CD4-positive, alpha-beta T cell treated with Interleukin-10 for 1 hour (primary cell): Measurements from ENCODE around the gene FBXO36.
"Not testable (repeated sequence)": the region's sequence is repeated elsewhere in the genome, so short reads cannot be mapped to it uniquely, and the experiment has no call there.

Experiments
- DNase-seq: peaks from one replicate; pipeline ENCODE4 v3.0.0-alpha.2; 2020

The FBXO36 gene, protein sequence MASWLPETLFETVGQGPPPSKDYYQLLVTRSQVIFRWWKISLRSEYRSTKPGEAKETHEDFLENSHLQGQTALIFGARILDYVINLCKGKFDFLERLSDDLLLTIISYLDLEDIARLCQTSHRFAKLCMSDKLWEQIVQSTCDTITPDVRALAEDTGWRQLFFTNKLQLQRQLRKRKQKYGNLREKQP

DNA sequence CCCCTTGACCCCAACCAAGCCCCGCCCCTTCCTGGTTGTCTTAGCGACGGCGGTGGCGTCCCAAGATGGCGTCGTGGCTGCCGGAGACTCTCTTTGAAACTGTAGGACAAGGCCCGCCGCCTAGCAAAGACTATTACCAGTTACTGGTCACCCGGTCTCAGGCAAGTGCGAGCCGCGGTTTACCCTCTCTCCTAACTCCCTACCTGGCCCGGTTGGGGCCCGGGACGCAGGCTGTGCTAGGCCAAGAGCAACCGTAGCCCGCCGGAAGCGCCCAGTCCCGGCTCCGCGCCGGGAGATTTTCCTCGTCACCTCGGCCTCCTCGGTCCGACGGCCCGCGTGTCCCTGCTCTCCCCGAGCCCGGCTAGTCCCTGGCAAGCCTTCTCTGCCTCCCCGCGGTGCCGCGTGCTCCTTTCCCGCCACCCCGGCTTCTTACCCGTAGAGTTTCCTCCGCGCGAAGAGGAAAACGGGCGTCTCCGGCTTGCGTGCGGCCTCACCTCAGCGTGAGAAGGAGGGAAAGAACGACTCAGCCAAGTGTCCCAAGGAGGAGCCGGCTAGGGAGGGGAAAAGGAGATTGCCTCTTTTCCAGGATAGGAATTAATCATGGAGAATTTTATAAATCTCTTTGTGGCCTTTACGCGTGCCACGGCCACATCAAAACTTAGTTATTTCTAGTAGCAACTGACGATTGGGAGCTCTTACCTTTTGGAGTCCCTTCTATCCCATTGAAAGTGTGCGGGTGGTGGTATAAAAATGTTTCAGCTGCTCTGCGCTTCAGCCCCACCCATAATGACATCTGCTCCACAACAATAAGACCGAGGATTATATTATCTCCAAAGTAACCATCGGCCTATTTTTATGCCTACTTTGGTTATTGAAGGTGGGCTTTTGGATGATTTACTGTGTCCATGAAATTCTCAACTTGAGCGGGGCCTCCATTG, at the start of gene FBXO36:
Gene FBXO36 (plus strand): TSS at position 55 of the 938 bp plus-strand sequence. CDS start 11 bp downstream, at position 66.
- DNase-seq: peak; percentile 89

DNA sequence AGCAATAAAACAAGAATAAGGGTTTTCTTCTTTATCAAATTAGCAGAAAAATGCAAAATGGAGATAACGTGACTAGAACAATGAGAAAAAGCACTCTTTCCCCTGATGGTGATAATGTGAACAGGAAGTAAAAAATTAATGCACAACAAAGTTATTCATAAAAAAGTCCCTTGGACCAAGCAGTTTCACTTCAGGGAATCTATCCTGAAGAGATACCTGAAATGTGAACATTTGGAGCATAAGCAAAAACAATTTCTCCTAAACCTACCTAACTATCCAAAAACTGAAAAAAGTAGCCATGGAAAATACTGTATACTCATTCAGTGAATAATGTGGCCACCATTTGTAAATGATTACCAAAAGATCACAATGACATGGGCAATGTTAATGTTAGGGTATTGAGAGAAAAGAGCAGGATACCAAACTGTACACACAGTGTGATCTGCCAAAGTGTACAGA, 49.2 kb upstream of the FBXO36 start:
- DNase-seq: no peak

DNA sequence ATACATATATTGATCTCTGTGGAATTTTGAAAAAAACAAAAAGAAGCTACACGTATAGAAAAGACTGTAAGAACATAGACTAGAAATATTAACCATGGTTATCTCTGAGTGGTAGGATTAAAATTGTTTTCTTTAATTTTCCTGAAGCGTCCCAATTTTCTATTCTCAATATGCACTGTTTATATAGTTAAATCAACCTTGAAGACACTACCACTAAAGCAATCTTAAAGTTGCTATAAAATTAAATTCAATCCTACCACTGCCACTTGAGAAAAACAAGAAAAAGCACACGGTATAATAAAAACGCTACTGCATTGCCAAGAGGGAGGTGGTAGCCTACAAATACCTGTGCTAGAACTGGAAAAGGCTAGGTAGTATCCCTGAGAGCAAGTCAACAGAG, 47.7 kb upstream of the FBXO36 start:
- no peak for DNase-seq

DNA sequence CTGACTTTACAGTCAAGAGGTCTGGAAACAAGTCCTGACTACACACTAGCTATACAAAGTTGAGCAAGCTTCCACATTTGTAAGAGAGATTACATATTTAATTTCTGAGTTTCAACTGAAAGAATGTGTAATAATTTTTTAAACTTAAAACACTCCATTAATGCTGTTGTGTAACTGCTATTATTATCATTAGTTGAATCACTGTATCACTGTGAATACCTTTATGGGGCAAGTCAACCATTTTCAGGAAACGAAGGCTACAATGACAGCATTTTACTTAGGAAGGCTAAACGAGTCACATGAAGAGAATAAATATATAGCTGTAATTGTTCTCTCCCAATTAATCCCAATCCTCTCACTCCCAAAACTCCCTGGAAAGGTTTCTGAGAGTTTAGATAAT, 46.8 kb upstream of the FBXO36 start:
- no peak for DNase-seq

DNA sequence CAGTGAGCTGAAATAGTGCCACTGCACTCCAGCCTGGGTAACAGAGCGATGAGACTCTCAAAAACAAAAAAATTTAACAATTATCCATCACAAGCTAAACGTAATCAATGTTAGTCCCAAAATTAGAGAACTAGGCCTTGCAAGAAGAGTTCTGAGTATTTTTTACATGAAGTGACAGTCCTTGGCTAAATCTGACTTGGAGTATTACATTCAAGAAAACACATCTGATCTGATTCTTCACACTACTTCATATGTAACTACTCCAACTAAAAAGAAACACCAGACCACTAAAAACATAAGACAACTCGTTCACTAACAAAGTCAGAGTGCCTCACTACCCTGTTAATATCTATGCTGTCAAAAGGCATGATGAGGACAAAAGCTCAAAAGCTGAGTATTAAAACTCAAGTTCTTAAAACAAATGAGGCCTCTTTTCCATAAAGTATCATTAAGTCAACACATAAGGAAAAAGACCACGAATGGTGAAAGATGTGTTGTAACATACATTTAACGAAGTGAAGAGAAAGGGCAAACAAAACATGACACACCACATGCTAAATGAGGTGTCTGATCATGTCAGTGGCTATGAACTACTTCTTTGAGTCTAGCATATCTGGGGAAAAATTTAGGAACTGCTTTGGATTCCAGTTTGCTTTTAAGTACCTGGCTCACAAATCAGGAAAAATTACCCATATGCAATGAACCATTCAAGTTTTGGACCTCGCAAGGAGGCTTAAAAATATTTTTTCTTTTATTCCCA, 42.9 kb upstream of the FBXO36 start:
- DNase-seq: no peak

DNA sequence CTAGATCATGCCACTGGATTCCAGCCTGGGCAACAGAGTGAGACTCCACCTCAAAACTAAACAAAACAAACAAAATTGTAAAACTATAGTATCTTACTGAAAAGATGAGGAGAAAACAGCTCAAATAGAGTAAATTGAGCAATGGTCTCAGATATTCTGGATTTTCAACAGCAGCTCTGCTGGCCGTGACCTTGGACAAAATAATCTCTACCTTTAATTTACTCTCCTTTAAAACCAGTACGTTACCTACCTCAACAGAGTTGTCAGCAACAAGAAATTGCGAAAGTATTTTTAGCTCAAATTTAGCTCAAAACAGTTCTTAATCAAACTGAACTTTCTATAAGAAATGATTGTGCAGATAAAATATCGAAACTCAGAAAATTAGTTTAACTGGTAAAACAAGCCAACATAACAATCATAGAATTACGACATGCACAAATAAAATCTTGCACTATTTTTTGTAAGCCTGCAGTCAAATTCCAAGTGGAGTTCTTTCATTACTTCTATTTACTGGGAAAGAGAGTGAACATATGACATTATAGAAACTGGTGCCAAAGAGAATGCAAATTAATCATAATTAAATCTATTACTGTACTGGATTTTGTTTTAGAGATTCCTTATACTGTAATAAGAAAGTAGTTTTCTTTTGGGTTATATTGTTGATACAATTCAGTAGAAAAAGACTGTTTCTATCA, 41.3 kb upstream of the FBXO36 start:
- no peak for DNase-seq

DNA sequence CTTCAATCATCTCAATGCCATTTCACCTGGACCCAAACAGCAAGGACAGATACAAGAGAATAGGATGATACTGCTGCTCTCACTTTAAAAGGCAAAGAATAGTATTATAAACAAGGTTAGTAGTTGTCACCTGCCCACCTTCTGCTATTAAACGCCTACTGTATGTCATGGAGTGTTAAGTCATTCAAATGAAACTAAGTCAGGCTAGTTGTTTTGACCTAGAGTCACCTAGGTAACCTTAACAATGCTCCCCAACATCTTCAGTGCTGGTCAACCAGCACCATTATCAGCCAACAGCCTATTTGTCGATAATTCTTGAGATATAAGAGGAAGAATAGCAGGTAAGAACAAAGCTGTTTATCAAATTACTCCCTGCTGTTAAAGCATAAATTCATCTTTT, 39.7 kb upstream of the FBXO36 start:
- DNase-seq: no peak

DNA sequence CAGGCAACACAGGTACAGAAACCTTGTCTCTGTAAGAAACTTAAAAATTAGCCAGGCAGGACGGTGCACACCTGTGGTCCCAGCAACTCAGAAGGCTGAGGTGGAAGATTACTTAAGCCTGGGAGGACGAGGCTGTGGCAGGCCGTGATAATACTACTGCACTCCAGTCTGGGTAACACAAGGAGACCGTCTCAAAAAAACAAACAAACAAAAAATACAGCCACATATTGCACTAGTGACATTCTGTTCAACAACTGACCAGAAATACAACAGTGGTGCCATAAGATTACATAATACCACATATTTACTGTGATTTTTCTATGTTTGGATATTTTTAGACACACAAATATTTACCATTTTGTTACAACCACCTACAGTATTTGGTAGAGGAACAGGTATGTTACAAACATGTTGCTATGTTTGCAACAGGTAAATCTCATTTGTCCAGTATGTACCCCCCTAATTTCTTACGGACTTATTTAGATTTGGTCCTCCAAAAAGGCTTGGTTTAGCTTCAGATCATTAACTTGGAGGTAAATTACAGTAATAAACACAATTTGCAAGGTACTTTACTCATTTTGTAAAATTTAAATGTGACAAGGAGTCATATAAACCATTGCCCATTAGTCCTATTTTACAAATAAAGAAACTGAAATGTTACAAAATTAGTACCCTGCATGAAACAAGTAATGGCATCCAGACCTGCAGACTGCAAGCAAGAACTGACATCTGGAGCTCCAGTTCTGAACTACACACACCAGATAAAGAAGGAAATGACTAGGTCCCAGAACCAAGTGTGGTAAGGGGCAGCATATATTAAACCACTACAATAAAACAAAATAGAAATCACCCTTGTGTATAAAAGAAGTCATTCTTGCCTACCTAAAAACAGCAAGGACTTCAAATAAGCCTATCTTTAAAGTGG, 37.3 kb upstream of the FBXO36 start:
- DNase-seq: no peak

DNA sequence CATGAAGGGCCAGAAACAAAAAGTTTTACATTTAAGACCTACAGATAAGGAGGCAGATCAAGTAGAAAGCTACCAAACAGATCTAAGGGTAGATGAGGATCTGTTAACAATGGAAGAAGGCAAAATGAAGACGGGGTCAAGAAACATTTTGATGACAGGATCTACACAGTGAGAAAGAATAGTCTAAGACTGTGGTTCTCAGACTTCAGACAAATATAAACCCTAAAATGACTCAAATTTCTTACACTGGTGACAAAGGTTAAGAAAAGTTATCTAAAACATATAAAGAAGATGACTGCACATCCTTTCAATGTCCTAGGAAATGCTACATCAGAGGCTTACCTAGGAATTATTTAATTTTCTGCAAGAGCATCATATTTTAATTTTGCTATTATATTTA, 34.9 kb upstream of the FBXO36 start:
- DNase-seq: no peak

DNA sequence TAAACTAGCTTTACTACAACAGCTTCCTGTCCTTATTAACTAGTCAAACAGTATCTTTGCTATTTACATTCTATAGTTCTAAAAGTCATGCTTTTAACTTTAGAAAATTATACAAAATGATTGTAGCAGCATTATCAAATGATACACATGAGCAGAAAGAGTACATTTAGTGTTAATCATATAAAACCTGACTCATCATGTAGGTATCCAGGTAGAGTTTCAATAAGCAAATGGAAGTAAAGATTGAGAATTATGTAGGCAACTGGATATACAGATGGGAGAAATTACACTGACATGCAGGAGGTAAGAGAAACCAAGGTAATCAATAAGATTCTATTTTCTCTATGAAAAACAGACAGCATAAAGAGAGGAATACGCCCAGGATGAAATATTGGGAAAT, 34.3 kb upstream of the FBXO36 start:
- DNase-seq: no peak

DNA sequence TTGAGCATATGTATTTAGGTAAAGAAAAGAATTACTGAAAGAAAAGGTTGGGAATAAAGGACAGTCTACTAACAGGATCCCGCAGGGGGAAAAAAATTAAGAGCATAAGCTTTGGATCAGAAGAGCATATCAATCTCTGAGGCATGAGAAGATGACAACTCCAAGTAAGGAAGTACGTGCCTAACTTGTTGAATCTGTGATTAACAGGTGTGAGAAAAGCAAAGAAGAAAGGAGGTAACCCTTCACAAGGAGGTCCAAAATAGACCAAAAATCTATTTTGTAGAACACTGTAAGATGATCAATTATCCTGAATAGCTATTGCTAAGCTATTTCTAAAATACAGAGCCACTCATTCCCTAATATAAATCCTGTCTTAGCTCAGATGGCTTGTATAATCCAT, 33.3 kb upstream of the FBXO36 start:
- no peak for DNase-seq

DNA sequence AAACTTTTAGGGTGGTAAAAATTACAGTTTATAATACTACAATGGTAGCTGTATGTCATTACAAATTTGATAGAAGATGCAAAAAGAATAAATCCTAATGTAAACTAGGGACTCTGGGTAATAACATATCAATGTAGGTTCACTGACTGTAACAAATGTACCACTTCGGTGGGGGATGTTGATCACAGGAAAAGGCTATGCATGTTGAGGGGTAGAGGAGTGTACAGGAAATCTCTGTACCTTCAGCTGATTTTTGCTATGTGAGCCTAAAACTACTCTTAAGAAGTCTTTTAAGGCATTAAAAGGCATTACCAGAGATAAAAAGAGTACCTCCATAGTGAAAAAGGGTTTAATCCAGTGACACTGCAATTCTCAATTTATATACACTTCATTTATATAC, 25.4 kb upstream of the FBXO36 start:
- DNase-seq: no peak

DNA sequence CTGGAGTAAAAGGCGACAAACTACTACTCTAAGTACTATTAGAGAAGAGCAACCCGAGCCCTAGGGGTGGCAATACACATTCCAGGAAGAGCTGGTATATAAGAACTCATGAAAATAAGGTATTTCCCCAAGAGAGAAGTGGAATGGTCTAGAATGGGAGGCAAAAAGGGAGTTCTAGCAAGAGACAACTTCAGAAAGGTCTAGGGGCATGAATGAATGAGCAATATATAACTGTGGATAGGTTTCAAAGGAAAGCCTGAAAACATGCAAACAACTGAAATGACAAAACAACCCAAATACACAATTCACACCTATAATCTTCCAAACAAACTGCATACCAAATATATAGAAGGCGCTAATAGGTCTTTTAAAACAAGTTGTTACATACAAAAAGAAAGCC, 22.7 kb upstream of the FBXO36 start:
- no peak for DNase-seq

DNA sequence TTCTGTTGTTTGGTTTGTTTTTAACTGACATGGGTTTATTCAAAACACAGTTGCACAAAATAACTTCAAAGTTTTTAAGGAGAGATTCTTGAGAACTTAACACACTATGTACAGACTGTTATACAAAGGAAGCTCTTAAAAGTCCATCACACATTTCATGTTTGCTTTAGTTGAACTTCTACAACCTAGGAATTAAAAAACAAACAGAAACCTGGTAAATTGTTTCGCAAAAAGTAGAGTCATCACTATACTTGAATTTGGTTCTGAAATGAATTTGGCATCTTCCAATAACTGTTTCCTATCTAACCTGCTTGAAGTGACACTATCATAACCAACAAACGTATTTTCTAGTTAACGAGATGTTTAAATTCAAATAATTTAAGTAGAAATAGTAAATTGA, 22.3 kb upstream of the FBXO36 start:
- no peak for DNase-seq

DNA sequence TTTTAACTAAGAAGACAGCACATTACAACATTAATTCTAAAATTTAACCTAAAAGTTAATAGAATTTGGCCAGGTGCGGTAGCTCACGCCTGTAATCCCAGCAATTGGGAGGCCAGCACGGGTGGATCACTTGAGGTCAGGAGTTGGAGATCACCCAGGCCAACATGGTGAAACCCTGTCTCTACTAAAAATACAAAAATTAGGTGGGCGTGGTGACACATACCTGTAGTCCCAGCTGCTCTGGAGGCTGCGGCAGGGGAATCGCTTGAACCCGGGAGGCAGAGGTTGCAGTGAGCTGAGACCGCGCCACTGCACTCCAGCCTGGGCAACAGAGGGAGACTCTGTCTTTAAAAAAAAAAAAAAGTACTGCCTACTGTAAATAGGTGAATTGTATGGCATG, 21.8 kb upstream of the FBXO36 start:
- DNase-seq: not testable (repeated sequence)

DNA sequence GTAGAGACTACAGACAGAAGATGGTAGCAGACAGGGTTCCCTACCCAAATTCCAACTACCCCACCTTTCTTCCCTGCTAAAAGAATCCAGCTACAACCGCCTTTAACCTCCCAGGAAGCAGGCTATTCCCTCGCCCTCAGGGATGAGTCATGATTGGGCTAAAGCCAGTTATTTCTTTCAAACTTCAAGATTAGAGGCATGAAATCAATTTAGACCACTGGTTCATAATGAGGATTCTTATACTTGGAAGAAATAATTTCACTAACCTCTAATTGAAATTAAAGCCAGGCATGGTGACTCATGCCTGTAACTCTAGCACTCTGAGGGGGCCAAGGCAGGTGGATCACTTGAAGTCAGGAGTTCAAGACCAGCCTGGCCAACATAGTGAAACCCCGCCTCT, 20.5 kb upstream of the FBXO36 start:
- DNase-seq: no peak

DNA sequence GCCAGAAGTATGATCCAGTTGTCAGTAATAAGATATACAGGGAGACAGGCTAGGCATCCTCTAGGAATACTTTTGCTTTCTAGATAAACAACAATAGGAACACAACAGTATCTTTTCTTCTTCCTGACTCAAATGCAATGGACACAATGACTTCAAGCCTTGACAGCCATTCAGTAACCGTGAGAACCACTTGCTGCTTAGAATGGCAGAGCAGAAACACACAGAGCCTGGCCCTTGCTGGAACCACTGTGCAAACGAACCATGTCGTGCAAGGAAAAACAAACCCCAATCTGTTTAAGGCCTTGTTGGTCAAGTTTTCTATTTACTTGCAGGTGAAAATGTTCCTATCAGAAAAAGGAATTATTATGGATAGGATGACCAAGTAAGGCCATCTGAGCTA, 19.3 kb upstream of the FBXO36 start:
- DNase-seq: no peak

DNA sequence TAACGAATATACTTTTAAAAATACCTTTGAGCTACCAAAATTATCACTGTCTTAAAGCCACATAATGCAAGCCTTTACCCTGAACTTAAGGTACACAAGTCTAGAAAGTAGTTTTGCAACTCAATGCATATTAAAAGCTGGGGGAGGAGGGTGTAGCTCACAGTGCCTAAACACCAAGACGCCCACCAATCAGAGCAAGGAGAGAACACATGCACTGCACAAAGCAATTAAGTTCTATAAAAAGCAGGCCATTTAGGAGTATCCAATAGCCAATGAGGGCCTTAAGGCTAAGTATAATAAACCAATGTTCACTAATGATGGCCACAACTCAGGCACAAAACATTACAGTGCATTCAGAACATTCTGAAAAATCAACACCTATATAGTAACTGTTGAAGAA, 16.7 kb upstream of the FBXO36 start:
- no peak for DNase-seq

DNA sequence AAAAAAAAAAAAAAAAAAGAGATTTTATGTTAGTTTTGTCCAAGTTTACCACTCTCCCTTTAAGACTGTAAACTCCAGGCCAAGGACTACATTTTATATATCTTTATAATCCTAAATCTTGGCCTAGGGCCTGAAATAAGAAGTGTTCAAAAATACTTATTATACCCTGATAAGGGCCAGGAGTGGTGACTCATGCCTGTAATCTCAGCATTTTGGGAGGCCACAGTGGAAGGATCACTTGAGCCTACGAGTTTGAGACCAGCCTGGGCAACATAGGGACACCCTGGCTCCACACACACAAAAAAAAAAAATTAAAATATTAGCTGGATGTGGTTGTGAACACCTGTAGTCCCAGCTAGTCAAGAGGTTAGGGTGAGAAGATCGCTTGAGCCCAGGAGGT, 13.2 kb upstream of the FBXO36 start:
- DNase-seq: no peak

DNA sequence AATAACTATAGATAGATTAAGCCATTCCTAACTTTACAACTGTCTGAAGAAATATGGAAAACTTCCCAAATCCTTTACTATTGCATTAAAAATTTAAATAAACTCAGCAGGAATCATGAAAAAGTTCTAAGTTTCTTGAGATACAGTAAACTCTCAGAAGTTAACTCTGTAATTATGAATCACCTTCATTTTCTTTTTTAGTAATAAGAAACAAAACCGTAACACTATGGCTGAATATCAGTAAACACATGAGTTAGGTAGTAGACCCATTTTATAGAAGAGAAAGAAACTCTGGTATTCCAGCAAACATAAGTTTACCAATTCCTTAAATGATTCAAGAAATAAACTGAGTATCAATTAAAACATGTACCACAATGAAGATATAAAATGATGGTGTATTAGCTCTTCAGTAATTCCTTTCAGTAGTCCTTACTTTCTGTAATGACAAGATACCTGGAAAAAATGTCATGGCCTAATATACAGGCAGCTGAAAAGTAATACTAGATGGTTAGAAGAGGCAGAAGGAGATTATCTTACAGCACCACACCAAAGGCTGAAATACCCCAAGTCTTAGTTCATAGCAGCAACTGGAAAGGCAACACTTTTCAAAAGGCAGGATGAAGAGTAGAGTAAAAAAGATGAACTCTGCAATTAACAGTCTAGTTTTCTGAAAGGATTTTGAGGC, 12.0 kb upstream of the FBXO36 start:
- DNase-seq: no peak

DNA sequence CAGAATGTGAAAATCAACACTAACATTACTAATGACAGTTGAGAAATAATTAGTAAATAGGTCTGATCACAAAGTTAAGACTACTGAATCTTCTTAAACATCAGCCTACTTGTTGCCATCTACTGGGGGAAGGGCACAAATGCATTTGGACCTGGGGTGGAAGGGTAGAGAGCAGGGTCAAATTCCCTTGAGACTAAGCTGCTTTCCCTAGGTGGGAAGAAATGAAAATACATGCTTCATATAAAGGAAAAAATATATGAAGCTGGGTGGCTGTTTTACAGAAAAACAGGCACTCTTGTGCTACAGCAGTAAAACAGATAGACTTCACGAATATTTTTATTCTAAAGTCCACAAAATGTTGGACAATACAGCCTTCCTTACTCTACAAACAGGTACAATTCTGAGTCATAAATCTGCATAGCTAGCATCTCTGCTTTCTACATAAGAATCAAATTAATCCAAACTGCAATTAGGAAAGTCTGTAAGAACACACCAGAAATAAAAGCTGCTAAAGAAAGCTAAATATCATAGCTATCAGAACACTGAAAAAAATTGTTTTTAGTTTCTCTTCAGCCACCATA, 11.4 kb upstream of the FBXO36 start:
- DNase-seq: peak; percentile 54
